Thyroid gland (tissue), 4 donors: ENCODE measurements around the gene ZNF587. TPM values are rescaled to one million over a fixed set of nuclear protein-coding genes. Genes with fewer than 3 reads are reported as not detected.
"Not testable (repeated sequence)": the region's sequence is repeated elsewhere in the genome, so short reads cannot be mapped to it uniquely, and the experiment has no call there.

Source experiments
- DNase-seq, 2 donors: peaks; one replicate each; pipeline ENCODE4 v3.0.0-alpha.2; 2019
- H3K27ac ChIP-seq, 3 donors: fragments of 200-600 bp; sonication (generic); 1 replicate in 2 of 3; 2 replicates in 1 of 3; pipeline ENCODE4 v1.5.1; 2016 to 2019; ENCODE audit warnings: mild to moderate bottlenecking in 1 of 3, moderate library complexity in 1 of 3
- H3K27me3 ChIP-seq: fragments of 200-600 bp; sonication (generic); one replicate; pipeline ENCODE4 v1.5.1; 2019
- H3K36me3 ChIP-seq, 2 donors: fragments of 200-600 bp; sonication (generic); one replicate each; pipeline ENCODE4 v1.5.1; 2016 to 2019
- H3K4me1 ChIP-seq, 2 donors: fragments of 200-600 bp; sonication (generic); one replicate each; pipeline ENCODE4 v1.5.1; 2017 to 2019
- H3K4me3 ChIP-seq, 3 donors: fragments of 200-600 bp; sonication (generic); replicated peaks in 1 of 3; 1 replicate in 2 of 3; 2 replicates in 1 of 3; pipeline ENCODE4 v1.5.1; 2016; ENCODE audit warnings: mild to moderate bottlenecking in 1 of 3
- H3K9me3 ChIP-seq: fragments of 200-600 bp; sonication (generic); one replicate; pipeline ENCODE4 v1.5.1; 2017
- POLR2A ChIP-seq, 2 donors: fragments of 450-650 bp; IDR thresholded peaks; one replicate each; pipeline ENCODE4 v1.6.1; 2017; ENCODE audit warnings: antibody characterized with exemption in 2 of 2, mild to moderate bottlenecking in 2 of 2, moderate library complexity in 1 of 2
- WGBS, 2 donors: methylation state at CpG; one replicate each; pipeline ENCODE4 v1.1.5; 2017; 5-methylcytosine and 5-hydroxymethylcytosine counted together
- intact Hi-C: fragments of 100-400 bp; cut with DNase I; formaldehyde crosslinking; loops from one replicate; pipeline ENCODE4 v1.15.1; 2023
- total RNA-seq, 4 donors: library from RNA; depleted of rRNA; stranded (reverse); fragments of >200 nt; gene quantifications; one replicate each; pipeline ENCODE4 v1.2.3, GENCODE V29; 2016
- TF ChIP-seq, protein P1 (sequence below), 6 experiments: fragments of 200-600 bp in 3 of 6; fragments of 450-650 bp in 3 of 6; sonication (generic) in 3 of 6; IDR thresholded peaks; one replicate each; pipeline ENCODE4 v1.5.1; 2016 to 2019; ENCODE audit warnings: antibody characterized with exemption in 6 of 6, mild to moderate bottlenecking in 2 of 6, inconsistent platforms in 1 of 6, moderate library complexity in 1 of 6

Gene ZNF587
- total RNA-seq, 4 donors from 2014 or later: 15.9 to 36.5 (median 24.4) TPM

DNA sequence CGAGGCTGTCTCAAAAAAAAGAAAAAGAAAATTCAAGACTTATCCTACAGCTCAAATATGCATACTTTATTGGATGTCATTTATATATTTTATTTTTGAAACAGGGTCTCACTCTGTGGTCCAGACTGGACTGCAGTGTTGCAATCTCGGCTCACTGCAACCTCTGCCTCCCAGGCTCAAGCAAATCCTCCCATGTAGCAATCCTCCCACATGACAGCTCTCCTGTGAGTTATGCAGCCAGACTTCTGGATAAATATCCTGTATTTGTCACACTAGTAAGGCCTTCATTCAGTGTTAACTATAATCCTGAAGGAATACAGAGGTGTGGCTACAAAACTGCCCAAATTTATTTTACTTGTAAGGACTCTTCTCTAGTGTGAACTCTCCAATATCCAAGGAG is 42.1 kb upstream of the ZNF587 start:
- no peak overlapping the region for H3K27ac ChIP-seq
- no peaks in the 10 kb centered on the region for H3K27me3 ChIP-seq
- peaks cover 3 to 6% of the 10 kb centered on the region in 2 donors for H3K36me3 ChIP-seq
- TF ChIP-seq, protein P1, sequence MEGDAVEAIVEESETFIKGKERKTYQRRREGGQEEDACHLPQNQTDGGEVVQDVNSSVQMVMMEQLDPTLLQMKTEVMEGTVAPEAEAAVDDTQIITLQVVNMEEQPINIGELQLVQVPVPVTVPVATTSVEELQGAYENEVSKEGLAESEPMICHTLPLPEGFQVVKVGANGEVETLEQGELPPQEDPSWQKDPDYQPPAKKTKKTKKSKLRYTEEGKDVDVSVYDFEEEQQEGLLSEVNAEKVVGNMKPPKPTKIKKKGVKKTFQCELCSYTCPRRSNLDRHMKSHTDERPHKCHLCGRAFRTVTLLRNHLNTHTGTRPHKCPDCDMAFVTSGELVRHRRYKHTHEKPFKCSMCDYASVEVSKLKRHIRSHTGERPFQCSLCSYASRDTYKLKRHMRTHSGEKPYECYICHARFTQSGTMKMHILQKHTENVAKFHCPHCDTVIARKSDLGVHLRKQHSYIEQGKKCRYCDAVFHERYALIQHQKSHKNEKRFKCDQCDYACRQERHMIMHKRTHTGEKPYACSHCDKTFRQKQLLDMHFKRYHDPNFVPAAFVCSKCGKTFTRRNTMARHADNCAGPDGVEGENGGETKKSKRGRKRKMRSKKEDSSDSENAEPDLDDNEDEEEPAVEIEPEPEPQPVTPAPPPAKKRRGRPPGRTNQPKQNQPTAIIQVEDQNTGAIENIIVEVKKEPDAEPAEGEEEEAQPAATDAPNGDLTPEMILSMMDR (IDR thresholded peaks at IDR 0.05): no peak
- no peak for TF ChIP-seq POLR2A (IDR thresholded peaks at IDR 0.05)
- peaks cover 9% of the 10 kb centered on the region in 2 donors for H3K4me1 ChIP-seq
- no peaks in the 10 kb centered on the region for H3K9me3 ChIP-seq
- DNase-seq: no peak
- 95 to 98% methylated on average over 2 of the region's 2 CpGs for WGBS, 2 donors
- no peak overlapping the region for H3K4me3 ChIP-seq
- intact Hi-C loops: no loop called here

DNA sequence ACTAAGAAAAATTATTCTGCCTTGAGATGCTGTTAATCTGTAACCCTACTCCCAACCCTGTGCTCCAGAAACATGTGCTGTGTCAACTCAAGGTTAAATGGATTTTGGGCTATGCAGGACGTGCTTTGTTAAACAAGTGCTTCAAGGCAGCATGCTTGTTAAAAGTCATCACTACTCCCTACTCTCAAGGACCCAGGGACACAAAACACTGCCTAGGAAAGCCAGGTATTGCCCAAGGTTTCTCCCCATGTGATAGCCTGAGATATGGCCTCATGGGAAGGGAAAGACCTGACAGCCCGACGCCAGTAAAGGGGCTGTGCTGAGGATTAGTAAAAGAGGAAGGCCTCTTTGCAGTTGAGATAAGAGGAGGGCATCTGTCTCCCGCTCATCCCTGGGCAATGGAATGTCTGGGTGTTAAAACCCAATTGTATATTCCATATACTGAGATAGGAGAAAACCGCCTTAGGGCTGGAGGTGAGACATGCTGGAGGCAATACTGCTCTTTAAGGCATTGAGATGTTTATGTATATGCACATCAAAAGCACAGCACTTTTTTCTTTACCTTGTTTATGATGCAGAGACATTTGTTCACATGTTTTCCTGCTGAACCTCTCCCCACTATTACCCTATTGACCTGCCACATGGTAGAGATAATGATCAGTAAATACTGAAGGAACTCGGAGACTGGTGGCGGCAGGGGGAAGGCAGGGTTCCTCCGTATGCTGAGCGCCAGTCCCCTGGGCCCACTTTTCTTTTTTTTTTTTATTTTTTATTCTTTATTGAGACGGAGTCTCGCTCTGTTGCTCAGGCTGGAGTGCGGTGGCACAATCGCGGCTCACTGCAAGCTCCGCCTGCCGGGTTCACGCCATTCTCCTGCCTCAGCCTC is 39.0 kb upstream of the ZNF587 start:
- not testable (repeated sequence) for H3K4me3 ChIP-seq, H3K27ac ChIP-seq, DNase-seq, H3K36me3 ChIP-seq, H3K9me3 ChIP-seq, H3K27me3 ChIP-seq
- peaks cover 13 to 15% of the 10 kb centered on the region in 2 donors for H3K4me1 ChIP-seq
- intact Hi-C loops: loop anchor here (10.0 kb wide), 1 partner anchor 46 kb away; the partner anchor contains the start of gene ZNF586
- WGBS, 2 donors: 81 to 85% methylated on average over 17 of the region's 17 CpGs

DNA sequence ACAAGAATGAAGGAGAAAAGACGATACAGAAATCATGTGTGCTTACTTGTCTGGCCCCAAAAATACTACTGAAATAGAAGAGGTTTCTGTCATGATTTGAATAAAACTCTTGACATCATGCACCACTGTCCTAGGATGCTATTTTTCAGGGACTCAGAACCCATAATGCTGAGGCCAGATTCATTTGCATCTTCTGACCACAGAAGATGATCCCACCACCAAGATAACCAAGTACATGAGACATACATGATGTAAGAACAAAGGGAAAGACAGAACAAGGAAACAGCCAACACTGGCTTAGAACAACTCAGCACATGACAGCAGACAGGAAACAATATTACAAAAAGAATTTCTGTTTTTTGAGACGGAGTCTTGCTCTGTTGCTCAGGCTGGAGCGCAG is 37.4 kb upstream of the ZNF587 start:
- WGBS, 2 donors: 89 to 91% methylated on average over 3 of the region's 3 CpGs
- H3K27ac ChIP-seq: no peak overlapping the region
- H3K9me3 ChIP-seq: no peaks in the 10 kb centered on the region
- H3K27me3 ChIP-seq: no peaks in the 10 kb centered on the region
- no peak overlapping the region for H3K4me3 ChIP-seq
- intact Hi-C loops: loop anchor here (10.0 kb wide), 1 partner anchor 47 kb away; the partner anchor contains the start of gene ZNF586
- TF ChIP-seq, protein P1 (IDR thresholded peaks at IDR 0.05): no peak
- TF ChIP-seq POLR2A (IDR thresholded peaks at IDR 0.05): no peak
- no peak for DNase-seq
- peaks cover 3 to 6% of the 10 kb centered on the region in 2 donors for H3K36me3 ChIP-seq
- peaks cover 13 to 15% of the 10 kb centered on the region in 2 donors for H3K4me1 ChIP-seq

DNA sequence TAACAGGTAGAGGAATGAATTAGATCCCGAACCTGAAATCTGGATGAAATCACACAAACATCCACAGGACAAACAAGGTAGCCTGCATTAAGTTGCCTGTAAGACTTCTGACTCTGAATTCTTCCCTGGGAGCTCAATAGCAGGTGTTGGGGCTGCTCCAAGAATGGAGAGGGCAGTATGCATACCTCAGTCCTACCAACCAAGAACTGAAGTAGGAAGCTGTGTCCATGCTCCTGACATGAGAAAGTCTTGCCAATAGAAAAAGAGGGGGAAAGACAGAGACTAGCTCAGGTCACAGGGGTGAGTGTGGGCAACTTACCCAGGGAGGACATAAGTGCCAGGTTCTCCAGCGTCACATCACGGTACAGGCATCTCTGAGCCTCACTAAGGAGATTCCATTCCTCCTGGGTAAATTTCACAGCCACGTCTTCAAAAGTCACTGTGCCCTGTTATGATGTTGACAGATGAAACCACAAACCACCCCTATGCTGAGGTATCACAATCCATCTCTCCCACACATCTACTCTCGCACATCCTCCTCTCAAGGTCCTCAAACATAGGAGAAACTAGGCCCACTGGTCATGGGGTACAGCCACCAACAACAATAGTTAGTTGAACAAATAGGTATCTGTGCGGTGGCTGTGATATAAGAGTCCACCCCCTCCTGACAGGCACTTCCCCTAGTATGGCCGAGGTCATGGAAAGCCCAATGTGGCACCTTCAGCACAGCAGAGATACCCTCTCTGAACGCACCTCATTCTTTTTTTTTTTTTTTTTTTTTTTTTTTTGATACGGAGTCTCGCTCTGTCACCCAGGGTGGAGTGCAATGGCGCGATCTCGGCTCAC is 36.5 kb upstream of the ZNF587 start:
- not testable (repeated sequence) for H3K36me3 ChIP-seq, H3K27ac ChIP-seq, H3K9me3 ChIP-seq, H3K27me3 ChIP-seq
- H3K4me3 ChIP-seq: peak overlapping the region in 1 of 3 donors; percentile 52
- peaks cover 13 to 17% of the 10 kb centered on the region in 2 donors for H3K4me1 ChIP-seq
- intact Hi-C loops: loop anchor here (10.0 kb wide), 1 partner anchor 48 kb away; the partner anchor contains the start of gene ZNF586
- peak; percentile 72 to 79 for DNase-seq
- WGBS, 2 donors: 80 to 83% methylated on average over 13 of the region's 13 CpGs

DNA sequence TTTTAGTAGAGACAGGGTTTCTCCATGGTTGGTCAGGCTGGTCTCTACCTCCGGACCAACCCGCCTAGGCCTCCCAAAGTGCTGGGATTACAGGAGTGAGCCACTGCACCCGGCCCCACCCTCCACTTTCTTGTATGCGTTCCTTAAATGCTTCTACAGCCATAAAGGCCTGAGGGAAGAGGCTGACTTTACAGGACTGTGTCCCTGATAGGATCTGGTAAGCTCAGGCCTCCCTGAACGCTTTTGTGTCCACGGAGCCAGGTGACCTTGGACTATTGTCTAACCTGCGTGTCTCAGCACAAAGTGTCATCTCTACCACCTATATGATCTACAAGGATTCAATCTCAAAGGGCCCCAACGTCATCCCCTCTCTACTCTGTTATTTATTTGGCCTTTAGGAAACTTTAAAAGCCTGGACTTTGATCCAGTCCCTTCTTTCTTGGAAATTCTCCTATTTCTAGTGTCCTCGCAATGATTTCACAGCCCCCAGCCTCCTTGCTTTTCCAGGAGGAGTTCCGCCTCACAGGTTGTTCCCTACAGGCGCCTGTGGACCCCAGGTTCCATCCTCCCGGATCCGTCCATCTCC is 35.6 kb upstream of the ZNF587 start:
- Histone ChIP-seq H3K4me1 (peaks cover 13 to 25% of the 10 kb centered on the region in 2 donors), H3K27ac (peak overlapping the region in 2 of 3 donors; percentile 22 to 57), H3K4me3 (peak overlapping the region; percentile 18 to 98 (median 52)), H3K36me3 (no peaks in the 10 kb centered on the region), H3K9me3 (no peaks in the 10 kb centered on the region), H3K27me3 (no peaks in the 10 kb centered on the region)
- no peak for TF ChIP-seq POLR2A (IDR thresholded peaks at IDR 0.05)
- TF ChIP-seq, protein P1 (IDR thresholded peaks at IDR 0.05): no peak
- peak in 1 of 2 donors; percentile 27 for DNase-seq
- WGBS, 2 donors: 10 to 19% methylated on average over 11 to 13 of the region's 13 CpGs
- intact Hi-C loops: loop anchor here (10.0 kb wide), 1 partner anchor 49 kb away; the partner anchor contains the start of gene ZNF586
